Choroid plexus epithelial cell (primary cell): Measurements from ENCODE around the gene MARVELD3.
"Not testable (repeated sequence)": the region's sequence is repeated elsewhere in the genome, so short reads cannot be mapped to it uniquely, and the experiment has no call there.

ENCODE experiments used
- DNase-seq: peaks from one replicate; pipeline ENCODE4 v3.0.0-alpha.2; 2010; ENCODE audit warnings: low read depth
- H3K4me3 ChIP-seq: 2 replicates; pipeline ENCODE4 v1.5.1; 2011; ENCODE audit warnings: low read depth, mild to moderate bottlenecking, control low read depth, low read length, moderate library complexity
- TF ChIP-seq, protein P1 (sequence below): conservative IDR thresholded peaks from 2 replicates; pipeline ENCODE4 v1.5.1; 2011; ENCODE audit warnings: low read depth, mild to moderate bottlenecking, control low read depth, inconsistent platforms, low read length, moderate library complexity

MARVELD3 gene

GRCh38 chr16:71672125-71672524 lies 46.1 kb downstream of the MARVELD3 start:
- TF ChIP-seq, protein P1, sequence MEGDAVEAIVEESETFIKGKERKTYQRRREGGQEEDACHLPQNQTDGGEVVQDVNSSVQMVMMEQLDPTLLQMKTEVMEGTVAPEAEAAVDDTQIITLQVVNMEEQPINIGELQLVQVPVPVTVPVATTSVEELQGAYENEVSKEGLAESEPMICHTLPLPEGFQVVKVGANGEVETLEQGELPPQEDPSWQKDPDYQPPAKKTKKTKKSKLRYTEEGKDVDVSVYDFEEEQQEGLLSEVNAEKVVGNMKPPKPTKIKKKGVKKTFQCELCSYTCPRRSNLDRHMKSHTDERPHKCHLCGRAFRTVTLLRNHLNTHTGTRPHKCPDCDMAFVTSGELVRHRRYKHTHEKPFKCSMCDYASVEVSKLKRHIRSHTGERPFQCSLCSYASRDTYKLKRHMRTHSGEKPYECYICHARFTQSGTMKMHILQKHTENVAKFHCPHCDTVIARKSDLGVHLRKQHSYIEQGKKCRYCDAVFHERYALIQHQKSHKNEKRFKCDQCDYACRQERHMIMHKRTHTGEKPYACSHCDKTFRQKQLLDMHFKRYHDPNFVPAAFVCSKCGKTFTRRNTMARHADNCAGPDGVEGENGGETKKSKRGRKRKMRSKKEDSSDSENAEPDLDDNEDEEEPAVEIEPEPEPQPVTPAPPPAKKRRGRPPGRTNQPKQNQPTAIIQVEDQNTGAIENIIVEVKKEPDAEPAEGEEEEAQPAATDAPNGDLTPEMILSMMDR, result no peak
- no peak overlapping the region for H3K4me3 ChIP-seq
- no peak for DNase-seq

- DNase-seq, result no peak
- no peak overlapping the region for H3K4me3 ChIP-seq
- TF ChIP-seq, protein P1, result no peak
Observed at GRCh38 chr16:71672803-71673581, 47.0 kb downstream of the MARVELD3 start.

GRCh38 chr16:71673582-71673973 lies 47.6 kb downstream of the MARVELD3 start:
- DNase-seq, result no peak
- no peak overlapping the region for H3K4me3 ChIP-seq
- TF ChIP-seq, protein P1, result no peak

- no peak for DNase-seq
- TF ChIP-seq, protein P1, result no peak
Observed at GRCh38 chr16:71674229-71674628, 48.2 kb downstream of the MARVELD3 start.

DNA sequence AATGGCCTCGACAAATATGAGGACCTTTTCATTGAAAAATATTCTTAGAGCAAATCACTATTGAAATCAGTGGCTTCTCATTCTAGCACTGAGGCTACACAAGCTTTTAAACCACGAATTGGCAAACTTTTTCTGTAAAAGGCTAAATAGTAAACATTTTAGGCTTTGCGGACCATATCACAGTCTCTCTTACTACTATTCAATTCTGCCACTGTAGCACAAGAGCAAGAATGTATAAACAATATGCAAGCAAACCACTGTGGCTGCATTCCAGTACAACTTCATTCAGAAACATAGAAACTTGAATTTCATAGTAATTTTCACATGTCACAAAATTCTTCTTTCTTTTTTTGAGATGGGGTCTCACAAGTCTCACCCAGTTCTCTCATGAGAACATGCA lies 49.4 kb downstream of the MARVELD3 start:
- TF ChIP-seq, protein P1, result no peak
- no peak overlapping the region for H3K4me3 ChIP-seq
- DNase-seq, result peak; percentile 18

More at GRCh38 chr16:71674229-71674628, 48.2 kb downstream of the MARVELD3 start:
- H3K4me3 ChIP-seq, result no peak overlapping the region

DNA sequence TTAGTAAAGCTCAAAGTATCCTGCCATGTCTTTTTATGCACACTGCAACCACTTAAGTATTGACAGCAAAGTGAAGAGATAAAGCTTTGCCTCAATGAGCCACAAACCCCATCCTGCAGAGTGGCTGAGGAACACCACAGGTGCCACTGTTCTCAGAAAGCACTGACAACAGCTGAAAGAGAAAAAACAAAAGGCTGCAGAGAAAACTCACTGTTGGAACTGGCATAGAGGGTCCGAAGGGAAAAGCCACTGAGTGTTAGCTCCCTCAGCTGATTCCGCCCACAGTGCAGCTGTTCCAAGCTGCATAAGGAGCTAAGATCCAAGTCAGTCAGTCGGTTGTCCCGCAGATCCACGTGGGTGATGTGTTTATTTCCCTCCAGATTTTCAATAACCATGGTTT lies 50.3 kb downstream of the MARVELD3 start:
- no peak for DNase-seq
- TF ChIP-seq, protein P1, result no peak
- H3K4me3 ChIP-seq, result no peak overlapping the region

DNA sequence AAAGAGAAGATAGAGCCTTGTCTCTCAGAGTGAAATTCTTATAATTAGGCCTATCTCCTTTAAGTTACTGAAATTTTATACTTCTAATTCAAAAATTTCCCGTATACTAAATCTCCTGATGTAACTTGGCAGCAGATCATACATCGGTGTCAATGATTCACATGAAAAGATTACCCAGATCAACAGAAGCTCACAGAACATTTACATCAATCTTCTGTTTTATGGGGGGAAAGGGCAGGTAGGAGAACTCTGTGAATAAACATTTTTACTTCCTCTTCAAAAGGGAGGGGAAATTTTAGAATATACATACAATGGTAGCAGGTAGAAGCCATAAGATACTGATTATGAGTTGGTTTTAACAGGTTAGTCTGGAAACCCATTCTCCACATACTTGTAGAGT lies 55.4 kb downstream of the MARVELD3 start:
- TF ChIP-seq, protein P1, result no peak
- no peak overlapping the region for H3K4me3 ChIP-seq
- DNase-seq, result no peak

DNA sequence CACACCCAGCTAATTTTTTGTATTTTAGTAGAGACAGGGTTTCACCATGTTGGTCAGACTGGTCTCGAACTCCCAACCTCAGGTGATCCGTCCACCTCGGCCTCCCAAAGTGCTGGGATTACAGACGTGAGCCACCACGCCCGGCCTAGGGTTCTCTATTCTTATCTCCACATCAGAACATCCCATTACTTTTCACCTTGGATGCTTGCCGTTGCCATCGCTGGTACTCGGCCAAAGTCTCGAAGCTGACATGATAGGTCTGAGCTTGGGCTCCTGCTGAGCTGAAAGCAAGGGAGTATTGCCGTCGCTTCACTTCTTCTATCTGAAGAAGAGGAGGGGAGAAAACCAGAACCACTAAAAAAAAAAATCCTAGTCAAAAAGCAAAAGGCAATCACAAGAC lies 58.3 kb downstream of the MARVELD3 start:
- DNase-seq, H3K4me3 ChIP-seq: not testable (repeated sequence)
